GM13976 (cell line): ENCODE measurements around the gene UNC13C.

Experiments used
- DNase-seq: peaks from one replicate; pipeline ENCODE4 v3.0.0; 2012; ENCODE audit warnings: low spot score
- in situ Hi-C: fragments of 300-500 bp; cut with MboI; formaldehyde crosslinking; loops from one replicate; pipeline ENCODE4 v1.12.0; 2022; ENCODE audit warnings: low sequenced_read_pairs, mixed read lengths, inconsistent platforms; ENCODE audit not compliant: unreplicated experiment
- TF ChIP-seq, protein P1 (sequence below): IDR thresholded peaks from 2 replicates; pipeline ENCODE4 v1.5.1; 2012; ENCODE audit warnings: borderline replicate concordance, mild to moderate bottlenecking; ENCODE audit not compliant: insufficient read depth; ENCODE audit errors: extremely low read depth, missing control alignments, control extremely low read depth

Gene UNC13C

DNA sequence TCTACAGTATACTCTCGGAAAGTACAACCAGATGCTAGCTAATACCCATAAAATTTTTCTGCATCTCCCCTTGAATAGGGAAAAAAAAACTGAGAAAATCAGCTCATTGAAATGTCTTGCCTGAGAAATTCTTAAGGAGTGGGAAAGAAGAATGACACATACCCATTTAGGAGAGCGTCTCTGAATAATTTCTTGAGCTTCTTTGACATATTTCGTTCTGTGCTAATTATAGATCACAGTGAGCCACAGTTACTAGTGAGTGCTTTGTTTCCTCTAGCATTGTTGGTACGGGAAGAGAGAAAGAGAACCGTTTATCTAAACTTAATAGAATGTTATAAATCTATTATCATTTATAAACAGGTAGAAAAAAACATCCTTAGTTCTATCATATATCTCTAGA is 588.4 kb downstream of the UNC13C start:
- in situ Hi-C loops = no loop called here
- no peak for DNase-seq
- TF ChIP-seq, protein P1, sequence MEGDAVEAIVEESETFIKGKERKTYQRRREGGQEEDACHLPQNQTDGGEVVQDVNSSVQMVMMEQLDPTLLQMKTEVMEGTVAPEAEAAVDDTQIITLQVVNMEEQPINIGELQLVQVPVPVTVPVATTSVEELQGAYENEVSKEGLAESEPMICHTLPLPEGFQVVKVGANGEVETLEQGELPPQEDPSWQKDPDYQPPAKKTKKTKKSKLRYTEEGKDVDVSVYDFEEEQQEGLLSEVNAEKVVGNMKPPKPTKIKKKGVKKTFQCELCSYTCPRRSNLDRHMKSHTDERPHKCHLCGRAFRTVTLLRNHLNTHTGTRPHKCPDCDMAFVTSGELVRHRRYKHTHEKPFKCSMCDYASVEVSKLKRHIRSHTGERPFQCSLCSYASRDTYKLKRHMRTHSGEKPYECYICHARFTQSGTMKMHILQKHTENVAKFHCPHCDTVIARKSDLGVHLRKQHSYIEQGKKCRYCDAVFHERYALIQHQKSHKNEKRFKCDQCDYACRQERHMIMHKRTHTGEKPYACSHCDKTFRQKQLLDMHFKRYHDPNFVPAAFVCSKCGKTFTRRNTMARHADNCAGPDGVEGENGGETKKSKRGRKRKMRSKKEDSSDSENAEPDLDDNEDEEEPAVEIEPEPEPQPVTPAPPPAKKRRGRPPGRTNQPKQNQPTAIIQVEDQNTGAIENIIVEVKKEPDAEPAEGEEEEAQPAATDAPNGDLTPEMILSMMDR = no peak

DNA sequence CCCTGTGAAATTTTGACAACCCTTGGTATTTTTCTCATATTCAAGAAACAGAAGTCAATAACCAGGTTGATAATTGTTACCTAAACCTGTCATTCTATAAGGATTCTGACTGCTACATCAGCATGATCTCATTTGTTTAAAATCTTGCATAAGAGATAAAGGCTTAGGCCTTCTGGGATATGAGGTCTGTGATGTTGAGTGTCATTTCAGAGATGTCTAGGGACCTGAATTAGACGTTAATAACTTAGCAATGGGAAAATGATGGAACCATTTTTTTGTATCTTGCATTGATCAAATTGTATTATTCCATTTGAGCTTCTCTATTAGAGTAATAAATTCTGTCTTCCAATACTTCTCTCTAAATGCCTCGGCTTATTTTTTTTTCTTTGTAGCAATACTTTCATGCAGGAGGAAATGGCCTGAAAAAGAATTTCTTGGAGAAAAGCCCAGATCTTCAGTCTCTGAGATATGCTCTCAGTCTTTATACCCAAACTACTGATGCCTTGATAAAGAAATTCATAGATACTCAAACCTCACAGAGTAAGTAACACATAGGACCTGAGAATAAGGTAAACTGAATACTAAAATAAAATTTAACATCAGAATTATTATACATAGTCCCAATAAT is 589.3 kb downstream of the UNC13C start:
- DNase-seq = no peak
- TF ChIP-seq, protein P1 = no peak
- in situ Hi-C loops = no loop called here

DNA sequence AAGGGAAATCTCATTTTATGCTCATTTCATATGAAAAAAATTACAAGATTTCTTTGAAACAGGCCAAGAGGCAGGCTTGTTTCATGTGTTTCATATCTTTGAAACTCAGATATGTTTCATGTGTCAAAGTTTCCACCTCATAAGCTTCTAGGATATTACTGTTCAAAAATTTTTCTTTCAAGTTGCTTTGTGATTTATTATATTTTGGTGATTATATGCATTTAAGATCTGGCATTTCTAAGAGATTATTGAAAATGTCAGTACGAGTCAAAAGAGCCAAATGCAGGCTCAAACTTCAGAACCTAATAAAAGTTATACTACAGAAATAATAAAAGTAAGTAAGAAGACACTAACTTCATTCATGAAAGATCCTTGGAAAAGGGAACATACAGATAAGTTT is 590.1 kb downstream of the UNC13C start:
- no peak for DNase-seq
- TF ChIP-seq, protein P1 = no peak
- in situ Hi-C loops = no loop called here

DNA sequence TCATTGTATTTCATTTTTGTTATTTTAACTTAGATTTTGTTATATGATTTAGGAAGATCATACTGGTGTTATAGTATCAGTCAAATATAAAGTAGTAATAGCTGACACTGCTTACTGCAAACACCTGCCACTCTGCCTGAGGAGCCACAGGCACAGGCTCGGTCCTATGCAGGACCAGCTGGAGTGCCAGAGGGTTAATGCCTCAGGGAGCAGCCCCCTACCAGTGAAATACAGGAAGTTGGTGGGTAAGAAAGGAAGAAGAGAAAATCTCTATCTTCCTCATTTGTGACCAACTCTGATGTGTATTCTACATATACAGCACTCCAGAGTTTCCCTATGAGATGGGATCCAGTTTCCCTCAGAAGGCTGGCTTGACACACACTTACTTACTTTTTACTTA is 593.3 kb downstream of the UNC13C start:
- DNase-seq = no peak
- TF ChIP-seq, protein P1 = no peak
- in situ Hi-C loops = no loop called here

DNA sequence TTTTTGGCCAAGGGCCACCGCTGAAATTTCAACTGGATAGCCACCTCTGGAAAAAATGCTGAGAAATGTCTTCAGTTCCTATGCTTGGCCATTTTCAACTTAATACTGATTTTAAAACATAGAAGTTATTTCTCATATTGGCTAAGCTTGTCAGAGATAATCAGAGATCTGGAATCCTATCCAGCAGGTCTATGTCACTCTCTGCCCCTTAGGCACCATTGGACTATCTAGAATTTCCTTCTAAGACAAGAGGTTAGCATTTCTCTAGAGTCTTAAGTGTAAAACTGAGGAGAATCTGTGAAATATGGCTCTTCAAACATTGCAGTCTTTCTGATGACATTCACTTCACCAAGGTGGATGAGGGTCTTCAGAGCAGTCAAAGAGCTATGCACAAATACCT is 597.3 kb downstream of the UNC13C start:
- no peak for DNase-seq
- TF ChIP-seq, protein P1 = no peak
- in situ Hi-C loops = no loop called here

DNA sequence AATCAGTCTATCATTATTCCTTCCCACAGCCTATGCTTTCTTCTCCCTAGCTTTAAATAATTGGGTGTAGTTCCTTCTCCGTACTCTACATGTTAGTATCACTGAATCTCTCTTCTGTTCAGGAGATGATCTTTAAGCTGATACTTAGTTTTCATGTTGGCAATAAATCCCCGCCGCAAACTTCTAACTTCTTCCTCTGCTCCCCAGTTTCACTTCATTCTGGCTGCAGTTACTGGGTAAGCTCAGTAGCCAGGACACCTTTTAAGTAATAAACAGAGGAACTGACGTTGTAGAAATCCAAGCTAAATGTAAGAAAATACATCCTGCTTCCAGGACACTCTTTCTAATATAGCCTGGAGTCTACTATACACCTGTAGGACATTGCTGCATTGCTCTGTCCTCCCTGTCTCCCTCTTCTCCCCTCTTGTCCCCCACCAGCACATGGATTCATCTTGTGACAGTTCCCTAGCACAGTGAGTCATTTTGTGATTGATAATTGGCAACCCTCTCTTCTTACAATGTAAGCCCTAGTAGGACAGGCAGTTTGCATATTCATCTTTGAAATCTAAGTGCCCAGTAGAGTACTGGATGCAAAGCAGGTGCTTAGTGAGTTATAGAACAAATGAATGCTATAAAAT is 598.2 kb downstream of the UNC13C start:
- TF ChIP-seq, protein P1 = no peak
- in situ Hi-C loops = no loop called here
- DNase-seq = no peak
